Inflammatory macrophage treated with lipopolysaccharide for 1 hour (primary cell): ENCODE measurements around the gene CYB5R2.

Experiments
- DNase-seq, 2 donors: peaks; one replicate each; pipeline ENCODE4 v3.0.0-alpha.2; 2020 to 2022

The CYB5R2 gene

DNA sequence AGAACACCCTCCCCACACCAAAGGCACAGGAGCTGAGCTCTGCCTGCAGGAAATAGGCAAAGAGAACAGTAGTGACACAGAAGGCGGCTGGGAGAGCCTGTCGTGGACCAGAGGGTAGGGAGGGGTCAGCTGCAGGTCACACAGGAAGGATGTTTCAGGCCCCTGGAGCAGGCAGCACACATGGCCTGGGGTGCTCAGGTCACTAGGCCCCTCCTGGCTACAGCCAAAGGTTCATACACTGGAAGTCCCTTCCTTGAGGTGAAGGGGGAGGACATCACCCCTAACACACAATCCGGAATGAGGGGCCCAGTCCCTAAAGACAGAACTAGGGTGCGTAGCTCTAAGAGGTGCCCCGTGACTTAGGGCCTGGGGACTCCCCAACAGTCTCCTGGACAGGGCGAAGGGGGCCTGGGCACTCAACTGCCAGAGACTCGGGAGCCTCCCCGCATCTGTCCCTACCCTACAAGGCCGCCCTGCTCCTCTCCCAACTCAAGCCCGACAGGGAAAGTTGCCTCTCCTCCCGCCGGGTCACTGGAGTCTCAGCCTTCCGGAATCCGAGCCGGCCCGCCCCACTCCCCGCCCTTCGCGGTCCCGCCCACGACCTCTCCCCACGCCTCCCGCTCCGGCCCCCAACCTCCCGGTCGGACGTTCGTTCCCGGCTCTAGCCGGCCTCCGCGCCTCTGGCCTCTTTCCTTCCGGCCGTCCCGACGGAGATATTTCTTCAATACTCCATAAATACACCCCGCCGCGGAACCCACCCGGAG lies at the start of gene CYB5R2:
CYB5R2 (minus strand) TSS at position 541 of the 764 bp plus-strand sequence. CDS start 675 bp downstream, outside the sequence.
- DNase-seq: peak; percentile 23 to 70

DNA sequence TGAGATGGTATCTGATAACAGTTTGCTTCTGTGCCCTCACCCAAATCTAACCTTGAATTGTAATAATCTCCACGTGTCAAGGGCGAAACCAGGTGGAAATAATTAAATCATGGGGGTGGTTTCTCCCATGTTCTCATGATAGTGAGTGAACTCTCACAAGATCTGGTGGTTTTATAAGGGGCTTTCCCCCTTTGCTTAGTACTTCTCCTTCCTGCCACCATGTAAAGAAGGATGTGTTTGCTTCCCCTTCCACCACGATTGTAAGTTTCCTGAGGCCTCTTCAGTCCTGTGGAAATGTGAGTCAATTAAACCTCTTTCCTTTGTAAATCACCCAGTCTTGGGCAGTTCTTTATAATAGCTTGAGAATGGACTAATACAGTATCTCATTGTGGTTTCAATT lies 41.5 kb upstream of the CYB5R2 start:
- DNase-seq: peak; percentile 14 to 27

DNA sequence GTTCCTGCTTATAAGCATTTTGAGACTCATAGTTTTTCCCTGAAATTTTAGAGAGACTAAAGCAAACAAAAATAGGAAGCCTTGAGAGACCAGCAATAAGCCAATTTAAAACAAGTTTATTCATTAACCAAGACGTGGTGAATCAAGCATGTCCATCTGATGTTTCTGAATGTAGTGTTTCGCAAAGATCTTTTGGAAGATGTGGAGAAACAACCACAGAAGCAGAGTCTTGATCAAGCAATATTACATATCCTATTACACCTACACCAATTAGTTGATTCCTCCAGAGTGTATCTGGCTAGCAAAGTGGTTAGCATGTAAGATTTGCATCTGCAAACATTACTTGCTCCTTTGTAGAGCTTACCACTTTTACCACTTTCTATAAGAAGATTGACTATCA lies 33.1 kb upstream of the CYB5R2 start, which contains the start of gene OVCH2:
OVCH2 (minus strand) TSS at position 101 of the 400 bp plus-strand sequence; CDS start at position 18, 83 bp downstream.
- no peak for DNase-seq

DNA sequence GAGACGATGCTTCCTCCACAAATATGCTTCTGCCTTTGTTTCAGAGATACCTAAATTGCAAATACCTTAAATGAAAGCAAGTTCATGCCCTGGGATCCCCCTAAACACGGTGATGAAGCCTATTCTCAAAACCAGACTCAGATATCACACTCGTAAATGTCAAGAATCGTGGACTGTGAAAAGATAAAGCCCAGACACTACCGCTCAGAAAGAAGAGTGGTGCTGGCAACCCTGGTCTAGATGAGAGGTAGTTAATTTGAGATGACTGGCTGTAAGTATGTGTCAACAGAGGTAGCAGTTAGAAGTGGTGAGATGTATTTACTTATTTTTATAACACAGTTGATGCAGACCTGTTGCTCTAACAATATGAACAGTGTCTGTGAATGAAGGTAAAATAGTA lies 30.4 kb upstream of the CYB5R2 start:
- DNase-seq: no peak

GRCh38 chr11:7696424-7696823 lies 23.1 kb upstream of the CYB5R2 start:
- no peak for DNase-seq

DNA sequence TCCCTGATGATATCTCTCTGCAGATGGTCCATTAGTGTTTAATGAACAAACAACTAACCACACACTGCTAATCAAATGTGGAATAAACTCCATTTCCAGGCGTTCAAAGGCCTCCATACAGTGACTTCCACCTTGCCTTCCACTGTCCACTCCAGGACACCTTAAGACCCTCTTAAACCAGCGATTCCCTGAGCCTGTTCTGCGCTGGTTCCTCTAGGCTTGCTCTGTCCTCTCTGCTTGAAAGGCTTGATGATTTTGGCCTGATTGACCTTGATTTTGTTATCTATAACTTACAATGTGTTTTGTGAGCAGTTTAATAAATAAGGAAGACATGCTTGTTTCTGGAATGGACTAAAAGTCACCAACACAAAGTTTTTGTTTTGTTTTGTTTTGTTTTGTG lies 20.9 kb upstream of the CYB5R2 start:
- DNase-seq: no peak

- DNase-seq: no peak
These were observed 19.1 kb upstream of the CYB5R2 start for GRCh38 chr11:7692426-7692825.

- no peak for DNase-seq
These were observed 18.6 kb upstream of the CYB5R2 start for GRCh38 chr11:7691759-7692350.

DNA sequence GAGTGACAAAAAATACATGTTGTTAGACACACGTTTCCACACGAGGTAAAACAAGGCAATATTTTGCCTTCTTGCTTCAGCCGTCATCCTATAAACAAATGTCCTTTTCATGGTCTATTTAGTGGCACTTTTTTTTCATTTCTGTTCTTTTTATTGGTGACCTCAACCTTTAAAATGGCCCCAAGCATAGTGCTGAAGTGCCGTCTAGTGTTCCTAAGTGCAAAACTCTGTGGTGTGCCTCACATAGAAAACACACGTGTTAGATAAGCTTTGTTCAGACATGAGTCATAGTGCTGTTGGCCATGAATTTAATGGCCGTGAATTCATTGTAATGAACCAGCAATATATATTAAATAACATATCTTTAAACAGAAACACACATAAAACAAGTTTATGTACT lies 17.3 kb upstream of the CYB5R2 start:
- peak in 1 of 2 donors; percentile 40 for DNase-seq

DNA sequence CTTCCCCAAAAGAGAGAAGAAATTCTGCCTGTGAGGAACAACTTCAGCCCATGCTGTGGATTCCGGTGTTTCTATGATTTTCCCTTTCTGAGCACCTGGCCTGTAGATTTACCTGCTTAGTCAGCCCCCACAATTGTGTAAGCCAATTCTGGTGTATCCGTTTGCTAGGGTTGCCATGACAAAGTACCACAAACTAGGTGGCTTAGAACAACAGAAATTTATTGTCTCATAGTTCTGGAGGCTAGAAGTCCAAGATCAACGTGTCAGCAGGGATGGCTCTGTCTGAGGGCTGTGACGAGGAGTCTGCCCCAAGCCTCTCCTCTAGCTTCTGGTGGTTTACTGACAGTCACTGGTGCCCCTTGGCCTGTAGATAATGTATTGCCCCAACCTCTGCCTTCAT lies 15.9 kb upstream of the CYB5R2 start:
- DNase-seq: no peak

- DNase-seq: peak; percentile 26 to 67
These were observed 15.0 kb upstream of the CYB5R2 start for GRCh38 chr11:7688238-7688826.

GRCh38 chr11:7687386-7687785 lies 14.1 kb upstream of the CYB5R2 start:
- DNase-seq: no peak

DNA sequence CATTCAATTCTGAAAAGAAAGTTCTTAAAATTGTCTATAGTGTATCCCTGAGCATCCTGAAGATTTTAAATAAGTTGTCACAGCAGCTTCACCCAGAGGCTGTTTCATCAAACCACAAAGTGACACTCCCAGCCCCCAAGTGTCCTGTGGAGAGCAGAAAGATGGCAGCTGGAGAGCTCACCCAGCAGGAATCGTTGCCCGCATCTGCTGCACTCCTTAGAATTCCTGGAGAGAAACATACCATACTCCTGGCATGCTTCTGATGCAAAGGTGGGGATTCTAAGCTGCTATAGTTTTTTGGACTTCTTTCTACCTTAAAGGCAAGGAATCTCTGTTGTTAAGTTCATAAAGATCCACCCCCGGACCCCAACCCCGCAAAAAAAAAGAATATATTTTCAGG lies 13.5 kb upstream of the CYB5R2 start:
- DNase-seq: no peak

GRCh38 chr11:7683571-7683970 lies 10.3 kb upstream of the CYB5R2 start:
- DNase-seq: no peak

GRCh38 chr11:7677796-7678201 lies 4.5 kb upstream of the CYB5R2 start:
- DNase-seq: no peak

DNA sequence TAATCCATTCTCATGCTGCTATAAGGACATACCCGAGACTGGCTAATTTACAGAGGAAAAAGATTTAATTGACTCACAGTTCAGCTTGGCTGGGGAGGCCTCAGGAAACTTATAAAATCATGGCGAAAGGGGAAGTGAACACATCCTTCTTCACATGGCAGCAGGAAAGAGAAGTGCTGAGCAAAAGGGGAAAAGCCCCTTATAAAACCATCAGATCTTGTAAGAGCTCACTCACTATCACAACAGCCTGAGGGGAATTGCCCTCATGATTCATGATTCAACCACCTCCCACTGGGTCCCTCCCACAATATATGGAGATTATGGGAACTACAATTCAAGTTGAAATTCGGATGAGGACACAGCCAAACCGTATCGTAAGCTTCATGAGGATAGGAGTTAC lies 3.8 kb upstream of the CYB5R2 start:
- peak; percentile 85 to 88 for DNase-seq

DNA sequence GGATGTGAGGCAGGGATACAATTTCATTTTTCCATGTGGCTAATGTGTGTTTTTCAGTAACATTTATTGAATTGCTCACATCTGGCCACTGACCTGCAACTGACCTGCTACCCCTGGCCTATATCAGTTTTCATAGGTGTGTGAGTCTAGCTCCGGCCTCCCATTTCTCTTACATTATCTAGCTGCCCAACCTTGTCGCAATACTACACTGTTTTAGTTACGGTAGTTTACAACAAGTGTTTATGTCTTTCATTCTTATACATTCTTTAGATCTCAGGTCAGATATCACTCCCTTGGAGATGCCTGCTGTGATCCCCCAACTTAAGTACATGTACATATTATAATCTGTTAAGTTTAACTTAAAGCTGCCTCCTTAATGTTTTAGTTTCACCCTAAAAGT lies 2.3 kb upstream of the CYB5R2 start:
- DNase-seq: no peak

DNA sequence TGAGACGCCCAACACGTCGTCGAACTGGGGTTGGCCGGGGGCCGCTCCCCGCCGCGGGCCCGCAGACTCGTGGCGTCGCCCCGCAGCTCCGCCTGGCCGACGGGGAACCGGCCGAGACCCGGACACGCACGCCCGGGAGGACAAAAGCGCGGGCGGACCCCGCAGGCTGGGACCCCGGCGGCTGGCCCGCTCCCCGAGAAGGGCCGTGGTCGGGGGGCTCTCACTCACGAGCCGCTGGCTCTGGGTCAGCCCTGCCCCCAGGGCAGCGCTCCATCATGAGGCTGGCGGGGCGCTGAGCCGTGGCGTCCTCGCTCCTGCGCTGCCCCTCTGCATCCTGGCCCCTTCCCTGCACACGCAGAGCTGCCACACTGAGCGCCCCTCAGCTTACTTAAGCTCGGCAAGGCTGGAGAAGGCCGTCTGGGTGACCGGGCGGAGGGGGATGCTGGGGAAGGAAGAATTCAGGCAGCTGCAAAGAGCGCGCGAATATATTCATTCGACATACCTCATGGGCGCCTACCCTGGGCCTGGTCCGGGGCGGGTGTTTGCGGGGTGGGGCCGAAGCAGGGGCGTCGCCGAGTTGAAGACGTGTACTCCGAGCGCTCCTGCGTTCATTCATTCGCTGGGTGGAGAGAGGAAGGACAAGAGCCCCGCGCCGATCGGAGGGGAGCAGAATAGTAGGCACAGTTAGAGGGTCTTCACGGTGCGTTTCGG lies 579 bp upstream of the CYB5R2 start:
- no peak for DNase-seq

GRCh38 chr11:7672276-7672959 lies 882 bp downstream of the CYB5R2 start:
- DNase-seq: no peak

- DNase-seq: peak; percentile 42 to 50
These were observed 1.7 kb downstream of the CYB5R2 start for GRCh38 chr11:7671347-7672215.

GRCh38 chr11:7670641-7671040 lies 2.7 kb downstream of the CYB5R2 start:
- DNase-seq: peak in 1 of 2 donors; percentile 63

DNA sequence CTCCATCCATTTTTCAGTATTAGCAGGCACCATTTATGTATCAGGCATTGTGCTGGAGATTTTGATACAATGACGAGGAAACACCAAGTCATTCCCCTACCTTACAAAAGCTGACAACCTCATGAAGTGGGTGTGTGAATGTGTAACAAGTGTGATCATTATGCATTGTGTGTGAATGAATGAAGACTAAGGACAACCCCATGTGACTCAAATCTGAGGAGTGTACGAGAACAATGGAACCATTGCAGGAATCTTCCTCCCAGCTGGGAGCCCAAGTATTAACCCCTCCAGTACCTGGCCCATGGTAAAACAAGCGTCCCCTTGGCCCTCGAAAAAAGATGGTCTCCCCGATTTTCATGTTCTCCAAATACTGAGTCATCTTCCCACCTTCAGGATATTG lies 4.4 kb downstream of the CYB5R2 start:
- no peak for DNase-seq
